ENCODE results near the gene ABHD5.
A peak's percentile ranks its signal among the peaks of the same experiment; 100 is the strongest.

The ABHD5 gene

DNA sequence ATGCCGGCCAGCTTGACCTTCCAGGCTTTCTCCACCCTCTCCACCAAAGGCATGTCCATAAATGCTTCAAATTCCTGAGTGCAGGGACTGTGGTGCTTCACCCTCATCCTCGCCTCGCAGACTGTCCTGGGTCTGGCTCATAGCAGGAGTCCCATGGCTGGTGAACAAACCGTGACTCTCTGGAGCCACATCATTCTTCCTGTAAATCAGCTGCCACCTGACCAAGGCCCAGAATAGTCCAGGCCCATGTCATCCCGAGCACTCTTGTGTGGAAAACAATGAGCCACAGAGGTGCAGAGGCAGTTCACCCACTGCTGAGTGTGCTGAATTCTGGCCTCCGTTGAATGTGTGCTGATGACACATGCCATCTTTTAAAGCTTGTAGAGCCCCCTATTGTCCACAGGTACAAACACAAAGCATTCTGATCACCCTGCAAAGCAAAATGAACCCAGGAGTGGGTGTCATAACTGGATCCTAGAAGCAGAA, 68.6 kb downstream of the ABHD5 start:
- no peak for DNase-seq

- DNase-seq, result no peak
These were observed 69.2 kb downstream of the ABHD5 start for GRCh38 chr3:43759938-43760337.

GRCh38 chr3:43760938-43761337, 70.2 kb downstream of the ABHD5 start:
- no peak for DNase-seq

DNA sequence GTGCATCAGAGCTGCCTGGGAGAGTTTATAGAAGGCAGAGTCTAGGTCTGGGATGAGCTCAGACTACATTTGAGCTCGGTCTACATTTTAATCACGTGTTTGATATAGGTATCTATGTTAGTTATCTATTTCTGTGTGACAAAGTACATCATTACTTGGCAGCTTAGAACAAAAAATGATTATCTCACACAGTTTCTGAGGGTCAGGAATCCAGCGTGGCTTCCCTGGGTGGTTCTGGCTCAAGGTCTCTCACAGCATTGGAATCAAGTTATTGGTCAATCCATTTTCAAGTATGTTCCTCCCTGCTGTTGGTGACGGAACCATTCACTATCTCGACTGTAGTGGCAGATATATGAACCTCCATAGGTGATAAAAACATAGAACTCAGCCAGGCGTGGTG, 71.7 kb downstream of the ABHD5 start:
- DNase-seq, result no peak

- DNase-seq, result no peak
These were observed 73.3 kb downstream of the ABHD5 start for GRCh38 chr3:43764056-43764455.

GRCh38 chr3:43764471-43764870, 73.7 kb downstream of the ABHD5 start:
- DNase-seq, result no peak

DNA sequence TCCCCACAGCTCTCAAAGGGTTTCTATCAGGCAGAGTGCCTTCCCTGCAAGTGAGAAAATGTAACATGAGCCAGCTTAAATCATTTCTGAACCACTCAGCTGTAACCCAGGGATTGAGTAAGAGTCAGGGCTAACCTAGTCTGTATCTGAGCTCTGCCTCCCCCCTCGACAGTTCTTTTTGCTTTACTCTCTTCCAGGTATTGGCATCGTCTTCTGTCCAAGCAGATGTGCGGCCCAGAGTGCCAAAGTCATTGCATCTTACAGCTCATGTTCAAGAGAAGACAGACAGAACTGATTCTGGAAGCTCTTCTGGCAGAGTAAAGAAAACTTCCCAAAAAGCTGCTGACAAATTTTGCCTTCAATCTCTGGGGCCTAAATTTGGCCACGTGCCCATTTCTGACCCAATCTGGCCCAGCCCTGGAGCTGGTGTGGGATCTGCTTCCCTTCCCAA, 74.8 kb downstream of the ABHD5 start:
- DNase-seq, result no peak

DNA sequence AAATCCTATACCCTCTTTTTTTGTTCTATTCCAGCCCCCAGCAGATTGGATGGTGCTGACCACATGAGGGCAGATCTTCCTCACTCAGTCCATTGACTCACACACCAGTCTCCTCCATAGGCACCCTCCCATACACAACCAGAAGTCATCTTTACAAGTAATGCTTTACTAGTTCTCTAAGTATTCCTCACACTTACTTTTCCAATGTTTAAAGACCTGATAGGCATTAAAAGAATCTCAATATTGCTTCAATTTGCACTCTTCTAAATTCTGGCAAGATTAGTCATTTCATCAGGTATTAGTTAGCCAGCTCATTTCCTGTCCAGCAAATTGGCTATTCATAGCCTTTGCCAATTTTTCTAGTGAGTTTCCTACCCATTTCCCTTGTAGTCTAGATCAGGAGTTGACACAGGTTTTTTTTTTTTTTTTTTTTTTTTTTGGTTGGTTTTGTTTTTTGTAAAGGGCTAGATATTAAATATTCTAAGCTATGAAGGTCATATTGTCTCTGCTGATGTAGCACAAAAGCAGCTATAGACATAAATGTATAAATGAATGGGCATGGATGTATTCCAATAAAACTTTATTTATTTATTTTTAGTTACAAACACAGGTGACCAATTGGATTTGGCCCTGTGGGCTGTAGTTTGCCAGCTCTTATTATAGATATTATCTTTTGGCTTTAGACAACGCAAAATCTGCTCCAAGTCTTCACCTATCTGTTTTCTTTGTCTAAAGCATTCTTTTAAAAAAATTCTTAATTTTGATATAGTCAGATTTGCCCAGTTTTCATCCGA, 76.1 kb downstream of the ABHD5 start:
- no peak for DNase-seq

DNA sequence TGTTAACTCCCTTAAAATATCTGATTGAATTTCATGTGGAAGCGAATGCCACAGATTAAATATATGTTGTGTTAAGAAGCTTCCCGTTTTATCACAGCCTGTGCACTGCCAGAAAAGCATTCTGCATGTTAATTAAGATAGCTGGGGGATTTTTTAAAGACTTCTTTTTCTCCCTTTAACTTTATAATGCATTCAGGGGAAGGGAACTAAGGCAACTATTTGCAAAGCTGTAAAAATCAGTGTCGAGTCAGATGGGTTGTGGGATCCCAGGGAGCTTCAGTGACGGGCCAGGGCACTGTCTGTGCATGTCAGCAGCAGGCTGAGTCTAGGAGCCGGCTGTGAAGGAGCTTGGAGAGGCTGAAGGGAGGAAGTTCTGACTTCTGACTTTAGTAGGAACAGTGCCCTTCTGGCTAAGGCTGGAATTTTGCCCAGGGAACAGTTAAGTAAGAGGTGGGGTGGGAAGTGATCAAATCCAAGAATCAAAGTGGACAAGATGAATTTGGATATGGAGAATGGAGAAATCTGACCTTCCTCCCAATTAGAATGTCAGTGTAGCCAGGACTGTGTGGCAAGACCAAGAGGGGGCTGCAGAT, 77.7 kb downstream of the ABHD5 start:
- no peak for DNase-seq

DNA sequence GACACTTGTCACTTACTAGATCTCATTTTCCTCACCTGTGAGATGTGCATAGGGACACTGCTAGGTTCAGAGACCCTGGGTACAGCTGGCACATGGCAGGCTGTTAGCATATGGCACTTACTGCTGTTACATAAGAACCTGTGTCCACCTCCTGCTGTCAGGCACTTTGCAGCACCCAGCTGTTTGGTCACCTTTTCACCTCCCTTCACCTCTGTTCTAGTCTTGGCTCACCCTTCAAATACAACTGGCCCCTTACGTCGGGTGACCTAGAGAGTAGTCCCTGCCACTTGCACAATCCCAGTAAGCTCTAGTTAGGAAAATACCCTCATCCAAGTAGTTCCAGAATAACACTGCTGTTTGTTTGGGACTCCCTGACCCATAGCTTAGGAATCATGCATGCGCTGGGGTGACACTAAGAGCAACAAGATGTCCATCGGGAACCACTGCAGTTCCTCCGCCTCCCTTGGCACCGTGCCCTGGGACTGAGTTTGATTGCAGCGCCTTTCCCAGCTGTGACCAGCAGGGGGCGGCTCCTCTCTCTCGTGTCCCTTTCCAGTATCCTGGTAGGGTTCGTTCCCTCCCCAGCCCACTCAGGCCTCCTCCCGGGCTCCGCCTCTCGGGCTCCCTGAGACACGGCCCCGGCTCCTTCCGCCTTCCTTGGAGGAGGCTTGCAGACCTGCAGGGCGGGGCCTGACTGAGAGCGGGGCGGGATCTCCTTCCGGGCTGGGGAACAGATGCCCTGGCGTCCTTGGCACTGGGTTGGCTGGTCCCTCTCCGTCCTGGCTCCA, 78.6 kb downstream of the ABHD5 start:
- peak; percentile 89 for DNase-seq

DNA sequence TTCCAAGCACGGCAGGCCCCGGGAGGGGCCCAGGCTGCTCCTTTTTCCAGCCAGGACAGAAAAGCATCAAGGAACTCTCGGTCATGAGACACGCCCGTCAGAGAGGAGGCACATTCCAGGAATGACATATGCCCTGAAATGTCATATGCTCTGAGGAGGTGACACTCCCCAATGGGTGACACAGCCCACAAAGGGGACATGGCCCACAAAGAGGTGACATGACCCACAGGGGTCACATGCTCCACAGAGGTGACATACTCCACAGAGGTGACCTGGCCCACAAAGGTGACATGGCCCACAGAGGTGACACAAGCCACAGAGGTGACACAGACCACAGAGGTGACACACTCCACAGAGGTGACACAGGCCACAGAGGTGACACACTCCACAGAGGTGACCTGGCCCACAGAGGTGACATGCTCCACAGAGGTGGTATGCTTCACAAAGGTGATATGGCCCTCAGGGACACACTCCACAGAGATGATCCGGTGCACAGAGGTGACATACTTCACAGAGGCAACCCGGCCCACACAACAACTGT, 79.2 kb downstream of the ABHD5 start:
- peak; percentile 51 for DNase-seq

DNA sequence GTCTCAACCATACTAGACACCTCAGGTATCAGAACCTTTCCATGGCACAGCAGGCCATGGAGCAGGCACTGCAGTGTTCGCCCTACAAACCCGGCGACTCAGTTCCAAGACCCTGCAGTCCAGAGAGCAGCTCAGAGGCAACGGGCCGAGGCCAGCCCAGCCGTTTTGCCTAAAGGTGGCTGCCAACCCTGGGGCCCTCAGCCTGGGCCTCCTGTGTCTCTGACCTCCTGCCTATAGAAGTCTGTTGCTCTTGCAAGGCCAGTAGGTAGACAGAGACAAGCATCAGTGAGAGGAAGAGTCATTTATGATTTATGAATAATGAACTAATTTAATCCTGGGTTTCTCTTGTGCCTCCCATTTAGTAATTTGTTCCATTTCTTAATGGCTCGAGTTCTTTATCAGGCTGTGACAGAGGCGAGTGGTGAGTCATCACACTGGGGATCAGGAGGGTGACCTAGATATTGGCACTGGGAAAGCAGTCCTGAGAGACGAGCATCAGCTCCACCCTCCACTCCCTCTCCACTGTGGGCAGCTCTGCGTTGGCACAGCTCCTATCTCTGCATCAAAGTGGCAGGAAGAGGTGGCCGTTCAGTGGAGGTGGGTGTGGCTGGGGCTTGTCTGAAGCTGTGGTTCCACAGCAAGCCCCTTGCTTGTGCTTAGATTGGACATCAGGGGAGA, 79.8 kb downstream of the ABHD5 start:
- peak; percentile 51 for DNase-seq

DNA sequence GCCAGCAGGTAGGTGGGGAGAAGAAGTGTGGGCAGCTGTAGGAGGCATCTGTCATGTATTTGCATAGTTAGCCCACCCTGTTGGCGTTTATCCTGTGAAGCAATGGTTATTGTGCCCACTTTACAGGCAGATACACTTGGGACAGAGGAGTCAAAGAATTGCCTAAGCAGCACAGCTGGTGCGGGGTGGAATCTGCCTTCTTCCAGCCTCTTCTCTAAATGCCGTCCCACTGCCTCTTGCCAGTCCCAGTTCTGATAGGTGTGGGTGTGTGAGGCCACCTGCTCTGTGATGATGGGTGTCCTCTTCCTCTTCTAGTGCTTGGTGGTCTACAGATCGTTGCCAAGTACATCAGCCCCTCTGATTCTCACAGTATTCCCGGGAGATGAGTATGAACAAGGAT, 80.9 kb downstream of the ABHD5 start:
- DNase-seq, result no peak

DNA sequence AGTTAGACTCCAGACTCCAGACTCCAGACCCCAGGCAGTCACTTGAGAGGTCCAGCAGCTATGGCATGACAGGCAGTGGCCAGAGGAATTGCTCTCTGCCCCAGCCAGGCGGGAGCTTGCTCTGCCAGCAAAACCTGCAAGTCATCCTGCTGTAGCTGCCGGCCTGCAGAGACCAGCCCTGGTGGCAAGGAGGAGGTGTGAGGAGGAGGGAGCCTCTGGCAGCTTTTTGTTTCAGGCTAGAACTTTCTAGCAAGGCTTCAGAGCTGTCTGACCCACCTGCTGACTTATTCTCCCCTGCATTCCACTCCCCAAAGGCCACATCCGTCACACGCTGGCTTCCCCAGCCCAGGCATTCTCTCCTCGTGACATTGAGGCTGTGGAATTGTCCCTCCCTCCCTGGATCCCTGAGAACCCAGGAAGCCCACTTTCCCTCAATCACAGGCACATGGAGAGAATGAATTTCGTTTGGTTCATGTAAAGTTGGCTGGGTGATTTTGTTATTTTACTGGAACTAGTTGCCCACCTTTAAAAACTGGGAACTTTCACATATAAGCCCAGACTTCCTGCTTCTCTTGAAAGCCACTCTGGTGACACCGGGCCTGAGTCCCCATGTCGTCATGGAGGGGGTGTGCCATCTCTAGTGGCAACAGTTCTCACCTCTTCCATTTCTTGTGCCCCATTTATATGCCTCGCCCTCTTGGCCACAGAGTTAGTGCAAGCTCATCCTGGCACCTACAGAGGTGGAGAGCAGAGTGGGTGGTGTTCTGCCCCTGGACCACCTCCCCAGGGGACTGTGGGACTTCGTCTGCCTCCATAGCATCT, 82.7 kb downstream of the ABHD5 start:
- DNase-seq, result peak; percentile 23

DNA sequence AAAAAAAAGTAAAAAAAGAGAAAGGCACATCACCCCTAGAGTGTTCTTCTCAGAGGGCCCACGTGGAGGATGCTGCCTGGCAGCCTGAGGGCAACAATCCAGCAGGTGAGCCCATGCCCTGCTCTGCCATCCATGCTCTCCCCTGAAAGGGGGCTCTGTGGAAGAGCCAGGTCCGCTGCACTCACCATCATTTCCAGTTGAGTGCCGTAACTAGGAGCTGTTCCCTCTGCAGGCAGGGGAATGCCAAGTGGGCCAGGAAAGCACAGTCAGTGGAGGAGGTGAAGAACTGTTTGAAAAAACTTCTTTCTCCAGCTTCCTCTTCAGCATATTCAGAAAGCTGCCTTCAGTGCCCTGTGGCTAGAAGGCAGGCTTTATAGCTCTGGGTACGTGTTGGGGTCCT, 84.1 kb downstream of the ABHD5 start:
- DNase-seq, result no peak

GRCh38 chr3:43776101-43776500, 85.4 kb downstream of the ABHD5 start:
- DNase-seq, result no peak

GRCh38 chr3:43779850-43780249, 89.1 kb downstream of the ABHD5 start:
- no peak for DNase-seq

DNA sequence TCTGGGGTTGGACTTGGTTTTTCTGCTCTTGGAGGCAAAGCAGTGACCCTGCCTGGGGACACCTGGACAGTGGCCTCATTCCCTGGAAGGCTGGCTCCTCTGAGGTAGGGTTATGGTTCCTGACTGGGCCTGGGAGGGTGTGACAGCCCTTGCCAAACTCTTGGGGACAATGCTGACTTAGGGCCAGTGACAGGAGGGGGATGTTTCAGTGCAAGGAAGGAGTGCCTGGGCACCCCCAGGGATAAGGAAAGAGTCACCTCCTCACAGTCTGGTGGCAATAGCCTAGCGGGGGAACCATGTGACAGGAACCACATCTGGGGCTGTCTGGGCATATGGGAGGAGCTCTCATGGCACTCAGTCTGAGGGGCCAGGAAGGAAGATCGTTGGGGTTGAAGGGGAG, 91.8 kb downstream of the ABHD5 start:
- DNase-seq, result no peak
